Femur (tissue), 1 donor: ENCODE data around the gene SPG7.
"Not testable (repeated sequence)": the region's sequence is repeated elsewhere in the genome, so short reads cannot be mapped to it uniquely, and the experiment has no call there.

Experiments
- DNase-seq: peaks from one replicate; pipeline ENCODE4 v3.0.0-alpha.2; 2017

Gene SPG7

DNA sequence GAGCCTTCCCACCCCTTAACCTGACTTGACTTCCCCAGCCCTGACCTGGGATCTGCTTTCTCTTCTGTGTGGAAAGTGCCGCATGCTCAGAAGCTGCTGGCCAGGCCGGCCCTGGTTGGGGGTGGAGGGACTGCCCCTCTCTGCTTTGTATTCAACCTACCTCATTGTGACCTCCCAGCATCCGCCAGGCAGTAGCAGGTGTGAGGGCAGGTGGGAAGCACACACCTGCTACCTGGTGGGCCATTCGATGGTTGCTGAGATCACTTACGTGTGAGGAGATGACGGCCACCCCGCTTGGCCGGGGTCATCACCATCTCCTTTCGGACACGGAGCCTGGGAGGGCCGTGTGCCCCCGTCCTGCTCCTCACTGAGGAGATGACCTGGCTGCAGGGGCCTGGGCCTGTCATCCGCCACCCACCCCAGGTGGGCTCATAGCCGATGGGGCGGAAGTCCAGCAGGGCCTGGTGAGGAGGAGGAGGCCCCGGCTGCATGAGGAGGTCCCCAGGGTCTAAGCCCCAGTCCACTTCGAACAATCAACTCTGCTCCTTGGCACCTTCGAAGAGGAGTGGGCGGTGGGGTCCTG, 74.5 kb downstream of the SPG7 start:
- no peak for DNase-seq

DNA sequence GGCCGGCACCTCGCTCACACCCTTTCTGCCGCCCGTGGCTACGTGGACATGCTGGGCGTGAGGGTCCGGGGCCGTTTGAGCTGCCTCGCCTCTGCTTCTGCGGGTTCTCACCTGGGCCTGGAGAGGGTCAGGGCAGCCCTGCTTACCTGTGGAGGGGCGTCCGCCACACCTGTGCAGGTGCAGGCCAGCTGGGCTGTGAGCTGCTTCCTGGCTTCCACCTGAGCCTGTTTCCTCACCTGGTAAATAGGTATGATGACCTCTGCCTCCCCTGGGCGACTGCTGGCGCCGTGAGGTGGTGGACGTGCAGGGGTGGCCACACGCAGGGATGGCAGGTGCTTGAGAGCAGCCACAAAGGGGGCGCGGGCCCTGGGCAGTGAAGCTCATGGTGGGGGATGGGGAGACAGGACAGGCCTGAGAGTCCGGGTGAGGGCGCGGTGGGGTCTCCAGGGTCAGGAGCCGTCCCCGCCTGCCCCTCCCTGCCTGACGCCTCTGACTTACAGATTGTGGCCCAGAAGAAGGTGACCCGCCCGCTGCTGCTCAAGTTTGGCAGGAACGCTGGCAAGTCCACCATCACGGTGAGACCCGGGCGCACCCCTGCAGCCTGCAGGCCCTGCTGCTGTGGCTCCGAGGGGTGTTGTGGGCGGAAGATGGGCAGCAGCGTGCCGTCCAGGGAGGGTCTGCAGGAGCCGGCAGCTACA, 75.1 kb downstream of the SPG7 start:
- no peak for DNase-seq

DNA sequence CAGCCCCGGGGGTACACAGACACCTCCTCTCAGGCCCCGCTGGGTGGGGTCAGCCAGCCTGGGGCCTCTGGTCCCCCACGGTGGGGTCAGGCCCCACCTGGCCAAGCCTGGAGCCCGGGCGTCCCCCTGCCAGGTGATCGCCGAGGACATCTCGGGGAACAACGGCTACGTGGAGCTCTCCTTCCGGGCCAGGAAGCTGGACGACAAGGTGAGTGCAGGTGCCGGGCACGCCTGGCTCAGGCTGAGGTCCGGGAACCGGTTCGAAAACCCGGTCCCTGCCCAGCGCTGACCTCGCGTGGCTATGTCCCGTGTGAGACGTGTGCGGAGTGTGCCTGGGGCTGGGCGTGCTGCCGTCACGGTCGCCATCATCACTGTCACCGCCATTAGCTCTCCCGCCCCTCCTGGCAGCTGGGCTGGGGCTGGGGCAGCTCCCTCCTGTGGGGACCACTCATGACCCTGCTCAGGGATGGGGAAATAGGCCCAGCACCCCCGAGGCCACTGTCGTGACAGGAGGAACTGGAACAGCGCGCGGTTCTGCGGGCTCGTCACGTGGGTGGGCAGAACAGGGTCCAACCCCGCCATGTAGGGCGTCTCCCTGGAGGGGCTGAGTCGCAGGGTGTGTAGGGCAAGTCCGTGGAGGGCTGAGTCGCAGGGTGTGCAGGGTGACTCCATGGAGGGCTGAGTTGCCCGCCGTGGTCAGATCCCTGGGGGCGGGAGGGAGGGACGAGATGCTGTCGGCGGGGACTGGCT, 75.9 kb downstream of the SPG7 start:
- no peak for DNase-seq

DNA sequence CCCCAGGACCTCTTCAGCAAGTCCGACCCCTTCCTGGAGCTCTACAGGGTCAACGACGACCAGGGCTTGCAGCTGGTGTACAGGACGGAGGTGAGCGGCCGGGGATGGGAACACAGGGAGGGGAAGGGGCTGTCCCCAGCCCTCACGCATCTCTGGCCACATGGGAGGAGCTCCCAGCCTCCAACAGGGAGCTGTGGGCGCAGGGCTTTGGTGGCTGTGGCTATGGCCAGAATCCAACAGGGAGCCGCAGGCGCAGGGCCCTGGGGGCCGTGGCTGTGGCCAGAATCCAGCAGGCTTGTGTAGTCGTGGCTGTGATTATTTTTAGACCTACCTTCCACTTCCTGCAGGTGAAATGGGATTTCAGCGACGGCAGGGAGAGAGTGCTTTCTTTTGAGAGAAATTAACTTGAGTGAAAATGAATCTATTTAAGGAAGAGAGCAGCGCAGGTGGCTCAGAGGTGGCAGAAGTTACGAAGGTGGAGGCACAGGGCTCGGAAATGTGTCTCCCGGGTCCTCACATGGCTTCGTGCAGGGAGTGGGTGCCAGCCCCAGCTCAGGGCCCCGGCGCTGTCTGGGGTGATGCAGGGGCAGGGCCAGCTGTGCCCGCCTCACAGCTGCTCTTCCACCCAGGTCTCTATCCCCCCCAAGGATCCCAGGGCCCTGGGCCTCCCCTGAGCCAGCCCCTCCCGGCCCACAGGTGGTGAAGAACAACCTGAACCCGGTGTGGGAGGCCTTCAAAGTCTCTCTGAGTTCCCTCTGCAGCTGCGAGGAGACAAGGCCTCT, 76.8 kb downstream of the SPG7 start:
- no peak for DNase-seq

DNA sequence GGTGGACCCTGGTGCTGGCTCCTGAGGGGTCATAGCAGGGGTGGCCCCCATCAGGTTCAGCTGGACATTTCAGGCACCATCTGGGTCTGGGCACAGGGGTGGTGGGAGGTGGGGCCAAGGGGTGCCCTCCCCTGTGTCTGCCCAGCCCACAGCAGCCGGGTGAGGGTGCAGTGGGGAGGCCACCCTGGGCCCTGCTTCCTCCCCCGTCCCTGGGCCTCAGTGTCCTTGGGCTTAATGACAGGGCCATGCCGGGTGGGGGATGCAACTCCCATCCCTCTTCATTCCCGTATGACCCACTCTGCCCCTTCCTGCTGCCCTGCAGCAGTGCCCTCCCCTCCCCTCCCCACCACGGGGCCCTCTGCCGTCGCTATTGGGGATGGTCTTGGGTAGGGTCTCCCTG, 78.0 kb downstream of the SPG7 start:
- DNase-seq: no peak

DNA sequence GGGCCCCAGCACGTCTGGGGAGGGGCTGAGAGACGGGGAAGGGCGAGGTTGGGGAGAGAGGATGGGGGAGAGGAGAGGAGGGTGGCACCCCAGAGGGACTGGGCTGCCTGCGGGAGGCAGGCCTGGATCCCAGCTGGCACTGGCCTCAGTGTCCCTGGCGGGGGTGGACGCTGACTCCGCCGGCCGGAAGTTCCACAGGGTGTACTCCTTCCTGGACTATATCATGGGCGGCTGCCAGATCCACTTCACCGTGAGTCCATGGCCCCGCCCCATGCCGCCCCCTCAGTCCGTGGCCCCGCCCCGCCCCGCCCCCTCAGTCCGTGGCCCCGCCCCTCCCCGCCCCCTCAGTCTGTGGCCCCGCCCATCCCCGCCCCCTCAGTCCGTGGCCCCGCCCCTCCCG, 78.7 kb downstream of the SPG7 start:
- no peak for DNase-seq

DNA sequence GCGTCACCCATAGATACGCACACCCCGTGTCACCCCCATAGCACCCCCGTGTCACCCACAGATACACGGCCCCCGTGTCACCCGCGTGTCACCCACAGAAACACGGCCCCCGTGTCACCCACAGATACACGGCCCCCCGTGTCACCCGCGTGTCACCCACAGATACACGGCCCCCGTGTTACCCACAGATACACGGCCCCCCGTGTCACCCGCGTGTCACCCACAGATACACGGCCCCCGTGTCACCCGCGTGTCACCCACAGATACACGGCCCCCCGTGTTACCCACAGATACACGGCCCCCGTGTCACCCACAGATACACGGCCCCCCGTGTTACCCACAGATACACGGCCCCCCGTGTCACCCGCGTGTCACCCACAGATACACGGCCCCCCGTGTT, 79.5 kb downstream of the SPG7 start:
- DNase-seq: not testable (repeated sequence)

DNA sequence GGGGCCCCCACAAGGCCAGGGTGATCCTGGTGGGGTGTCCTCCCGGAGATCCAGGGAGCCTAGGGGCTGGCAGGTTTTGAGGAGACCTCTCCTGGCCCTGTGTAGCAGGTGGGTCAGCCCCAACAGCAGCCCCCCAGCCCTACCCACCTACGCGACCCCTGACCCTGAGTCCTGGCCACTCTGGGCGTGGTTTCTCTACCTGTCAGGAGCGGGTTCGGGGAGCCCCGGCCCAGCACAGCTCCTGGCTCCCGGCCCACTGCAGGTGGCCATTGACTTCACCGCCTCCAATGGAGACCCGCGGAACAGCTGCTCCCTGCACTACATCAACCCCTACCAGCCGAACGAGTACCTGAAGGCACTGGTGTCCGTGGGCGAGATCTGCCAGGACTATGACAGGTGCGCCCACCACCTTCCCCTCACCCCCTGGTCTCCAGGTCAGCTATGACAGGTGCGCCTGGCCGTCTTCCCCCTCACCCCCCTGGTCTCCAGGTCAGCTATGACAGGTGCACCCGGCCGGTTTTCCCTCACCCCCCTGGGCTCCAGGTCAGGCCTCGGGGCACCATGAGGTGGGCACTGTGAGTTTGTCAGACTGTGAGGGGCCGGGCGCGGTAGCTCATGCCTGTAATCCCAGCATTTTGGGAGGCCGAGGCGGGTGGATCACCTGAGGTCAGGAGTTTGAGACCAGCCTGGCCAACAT, 80.4 kb downstream of the SPG7 start:
- no peak for DNase-seq

DNA sequence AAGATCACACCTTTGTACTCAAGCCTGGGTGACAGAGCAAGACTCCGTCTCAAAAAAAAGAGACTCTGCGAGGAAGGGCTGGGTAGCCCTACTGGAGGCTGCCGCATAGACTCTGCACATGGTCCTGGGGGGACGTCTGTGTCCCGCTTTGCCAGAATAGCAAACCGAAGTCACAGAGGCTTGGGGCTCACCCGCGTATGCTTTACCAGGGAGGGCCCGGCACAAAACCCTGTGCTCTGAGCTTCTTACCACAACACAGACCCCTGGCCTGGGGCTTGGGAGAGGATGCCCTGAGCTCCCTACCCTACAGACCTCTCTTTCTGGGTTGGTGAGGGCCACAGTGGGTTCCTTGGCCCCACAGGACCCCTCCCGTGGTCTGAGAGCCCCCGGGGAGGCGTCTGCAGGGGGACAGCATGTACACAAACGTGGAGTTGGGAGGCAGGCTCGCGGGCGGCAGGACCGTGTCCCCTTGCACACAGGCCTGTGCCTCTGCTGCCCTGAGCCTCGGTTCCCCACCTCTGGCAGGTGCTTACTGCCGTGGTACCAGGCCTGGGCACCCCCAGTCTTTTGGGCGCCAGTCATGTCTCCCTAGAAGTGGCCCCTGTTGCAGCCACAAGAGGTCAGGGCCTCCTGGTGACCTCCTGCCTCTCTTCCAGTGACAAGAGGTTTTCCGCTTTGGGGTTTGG, 81.2 kb downstream of the SPG7 start:
- no peak for DNase-seq

DNA sequence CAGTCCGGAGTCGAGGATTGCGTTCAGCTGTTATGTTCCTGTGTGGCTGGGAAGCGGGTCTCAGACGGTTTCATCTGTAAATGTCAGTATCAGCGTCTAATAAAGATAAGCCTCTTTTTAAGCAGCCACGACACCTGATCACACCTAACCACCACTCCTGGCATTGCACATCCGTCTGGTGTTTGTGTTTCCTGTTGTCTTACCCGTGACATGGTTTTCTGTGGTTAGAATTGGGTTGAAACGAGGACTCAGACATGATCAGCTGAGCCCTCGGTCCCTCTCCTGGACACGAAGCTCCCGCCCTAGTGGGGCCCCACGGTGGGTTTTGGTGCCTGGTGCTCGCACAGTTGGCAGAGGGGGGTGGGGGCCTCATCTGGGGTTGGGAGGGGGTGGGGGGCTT, 85.6 kb downstream of the SPG7 start:
- DNase-seq: no peak

DNA sequence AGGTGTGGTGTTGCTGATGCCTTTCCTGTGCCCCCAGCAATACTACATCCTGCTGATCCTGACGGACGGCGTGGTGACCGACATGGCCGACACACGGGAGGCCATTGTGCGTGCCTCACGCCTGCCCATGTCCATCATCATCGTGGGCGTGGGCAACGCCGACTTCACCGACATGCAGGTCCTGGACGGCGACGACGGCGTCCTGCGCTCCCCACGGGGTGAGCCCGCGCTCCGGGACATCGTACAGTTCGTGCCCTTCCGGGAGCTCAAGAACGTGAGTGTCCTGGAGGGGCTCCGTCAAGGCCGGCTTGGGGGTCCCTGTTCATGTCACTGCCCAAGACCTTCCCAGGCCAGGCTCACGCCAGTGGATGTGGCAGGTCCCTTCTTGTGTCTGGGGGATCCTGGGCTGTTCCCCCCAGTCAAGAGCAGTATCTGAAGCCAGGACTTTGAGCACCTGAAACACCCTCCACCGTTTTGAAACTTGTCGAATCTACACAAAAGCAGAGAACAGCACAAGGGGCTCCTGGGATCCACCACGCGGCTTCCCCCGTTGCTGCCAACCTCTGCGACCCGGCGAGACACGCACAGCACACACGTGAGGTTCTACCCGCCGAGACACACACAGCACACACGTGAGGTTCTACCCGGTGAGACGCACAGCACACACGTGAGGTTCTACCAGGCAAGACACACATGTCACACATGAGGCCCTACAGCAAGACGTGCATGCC, 87.3 kb downstream of the SPG7 start:
- no peak for DNase-seq

DNA sequence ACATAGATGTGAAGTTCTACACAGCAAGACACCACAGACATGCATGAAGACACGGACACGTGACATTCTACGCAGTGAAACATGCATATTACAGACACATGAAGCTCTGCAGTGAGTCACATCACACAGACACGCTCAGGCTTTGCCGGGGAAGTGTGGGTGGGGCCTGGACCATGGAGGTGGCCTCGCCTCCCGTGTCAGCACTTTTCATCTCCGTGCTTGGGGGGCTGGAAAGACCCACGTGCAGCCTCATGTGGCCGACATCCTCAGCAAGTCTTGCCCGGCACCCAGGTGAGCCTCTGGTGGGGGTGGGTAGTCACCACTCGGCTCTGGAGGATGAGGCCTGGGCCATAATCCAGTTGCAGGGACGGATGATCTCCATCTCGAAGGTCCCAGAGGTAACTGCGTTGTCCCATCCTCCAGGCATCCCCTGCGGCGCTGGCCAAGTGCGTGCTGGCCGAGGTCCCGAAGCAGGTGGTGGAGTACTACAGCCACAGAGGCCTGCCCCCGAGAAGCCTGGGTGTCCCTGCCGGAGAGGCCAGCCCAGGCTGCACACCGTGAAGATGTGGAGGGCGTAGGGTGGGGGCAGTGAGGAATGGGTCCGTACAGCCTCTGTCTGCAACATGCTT, 88.0 kb downstream of the SPG7 start:
- DNase-seq: no peak

DNA sequence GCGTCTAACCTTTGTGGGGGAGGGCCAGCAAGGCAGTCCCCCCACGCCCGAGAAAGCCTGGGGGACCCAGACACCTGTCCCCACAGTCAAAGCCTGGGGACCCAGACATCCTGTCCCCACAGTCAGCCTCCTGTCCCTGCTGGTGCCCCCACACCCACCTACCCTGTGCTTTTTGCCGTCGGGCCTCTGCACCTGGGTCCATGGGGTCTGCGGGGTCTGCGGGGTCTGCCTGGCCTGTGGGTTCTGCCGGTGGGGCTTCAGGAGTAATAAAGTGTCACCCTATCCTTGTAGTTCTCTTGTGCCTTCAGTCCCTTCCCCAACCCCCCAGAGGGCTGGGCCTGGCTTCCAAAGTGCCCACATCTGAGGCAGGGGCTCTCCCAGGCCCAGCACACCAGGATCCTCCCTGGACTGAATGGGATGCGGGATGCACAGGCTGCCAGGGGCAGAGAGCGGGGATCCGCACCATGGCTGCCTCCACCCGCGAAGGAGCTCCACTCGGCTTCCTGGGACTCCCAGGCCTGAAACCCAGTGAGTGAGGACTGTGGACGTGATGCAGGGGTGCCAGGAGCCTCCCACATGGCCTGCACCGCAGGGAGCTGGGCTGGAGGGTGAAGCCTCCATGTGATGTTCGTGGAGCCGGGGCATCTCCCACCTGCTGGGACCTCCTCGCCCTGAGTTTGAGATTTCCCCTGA, 88.9 kb downstream of the SPG7 start:
- no peak for DNase-seq

DNA sequence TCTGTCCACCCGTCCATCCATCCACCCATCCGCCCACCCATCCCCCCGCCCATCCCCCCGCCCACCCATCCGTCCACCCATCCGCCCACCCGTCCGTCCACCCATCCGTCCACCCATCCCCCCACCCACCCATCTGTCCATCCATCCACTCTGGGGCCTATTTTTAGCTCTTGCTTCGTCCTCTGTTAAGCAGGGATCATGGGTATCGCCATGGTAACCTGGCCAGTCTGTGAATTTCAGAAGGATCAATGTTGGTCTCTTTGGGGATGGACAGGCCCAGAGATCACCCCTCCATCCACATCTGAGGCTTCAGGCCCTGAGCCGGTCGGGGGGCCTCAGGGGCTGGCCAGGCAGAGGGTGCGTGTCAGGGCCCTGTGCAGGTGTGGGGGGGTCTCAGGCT, 90.0 kb downstream of the SPG7 start:
- no peak for DNase-seq

DNA sequence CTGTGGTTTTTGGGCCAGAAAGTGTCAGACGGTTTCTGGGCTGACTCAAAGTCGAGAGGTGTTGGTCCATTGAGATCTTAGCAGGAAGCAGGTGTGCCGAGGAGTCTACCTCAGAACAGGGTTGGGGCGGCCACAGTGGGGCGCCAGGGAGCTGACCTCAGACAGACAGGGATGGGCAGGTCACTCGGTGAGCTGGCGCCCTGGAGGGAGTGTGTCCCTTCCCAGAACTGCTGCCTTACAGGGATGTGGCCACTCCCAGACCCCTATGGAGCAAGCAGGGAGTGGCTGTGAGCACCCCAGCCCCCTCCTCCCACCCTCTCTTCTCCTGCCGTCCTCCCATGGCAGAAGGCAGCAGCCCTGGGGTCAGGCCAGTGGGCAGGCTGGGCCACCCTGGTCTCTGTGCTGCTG, 91.3 kb downstream of the SPG7 start:
- no peak for DNase-seq

DNA sequence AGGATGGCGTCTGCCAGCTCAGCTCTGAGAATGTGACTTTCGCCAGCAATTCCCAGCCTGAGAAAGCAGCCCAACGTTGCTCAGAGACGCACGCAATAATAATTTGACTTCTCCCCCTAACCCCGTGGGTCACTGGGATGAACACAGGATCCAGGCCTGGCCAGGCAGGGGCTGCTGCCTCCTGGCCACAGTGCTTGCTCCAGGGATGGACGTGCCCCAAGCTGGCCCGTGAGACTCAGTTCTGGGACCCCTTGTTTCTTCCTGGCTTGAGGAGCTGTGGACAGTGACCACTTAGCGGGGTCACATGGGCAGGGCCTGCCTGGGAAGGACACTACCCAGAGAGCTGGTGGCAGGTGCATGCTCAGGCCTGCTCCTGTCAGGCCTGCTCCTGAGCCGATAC, 91.7 kb downstream of the SPG7 start:
- DNase-seq: no peak

DNA sequence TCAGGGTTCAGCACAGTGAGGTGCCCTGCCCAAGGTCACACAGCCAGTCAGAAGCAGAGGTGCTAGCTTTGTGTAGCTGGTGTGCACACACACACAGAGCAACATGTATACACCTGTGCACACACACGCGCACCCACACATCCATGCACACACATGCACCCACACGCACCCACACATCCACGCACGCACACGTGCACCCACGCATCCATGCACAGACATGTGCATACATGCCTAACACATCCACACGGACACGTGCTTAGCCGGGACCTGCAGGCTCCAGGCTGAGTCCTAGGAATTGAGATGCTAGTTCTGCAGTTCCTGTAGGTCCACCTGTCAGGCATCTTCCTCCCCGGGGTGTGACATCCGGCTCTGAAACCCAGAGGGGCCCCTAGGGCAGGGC, 92.2 kb downstream of the SPG7 start:
- DNase-seq: no peak

DNA sequence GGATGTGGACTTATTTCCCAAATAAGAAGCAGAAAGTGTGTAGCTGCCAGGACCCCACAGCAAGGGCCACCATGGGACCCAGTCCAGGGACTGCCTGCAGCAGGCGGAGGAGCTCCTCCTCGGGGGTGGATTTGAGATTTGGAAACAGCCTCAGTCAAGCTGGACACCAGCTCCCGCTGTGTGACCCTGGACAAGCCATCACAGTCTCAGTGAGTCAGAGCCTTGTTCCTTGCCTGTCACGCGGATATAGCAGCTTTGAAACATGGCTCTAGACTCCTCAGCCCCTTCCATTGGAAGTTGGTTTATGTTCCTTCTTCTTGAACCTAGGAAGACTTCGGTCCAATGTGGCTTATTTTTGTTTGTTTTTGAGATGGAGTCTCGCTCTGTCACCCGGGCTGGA, 92.8 kb downstream of the SPG7 start:
- no peak for DNase-seq

DNA sequence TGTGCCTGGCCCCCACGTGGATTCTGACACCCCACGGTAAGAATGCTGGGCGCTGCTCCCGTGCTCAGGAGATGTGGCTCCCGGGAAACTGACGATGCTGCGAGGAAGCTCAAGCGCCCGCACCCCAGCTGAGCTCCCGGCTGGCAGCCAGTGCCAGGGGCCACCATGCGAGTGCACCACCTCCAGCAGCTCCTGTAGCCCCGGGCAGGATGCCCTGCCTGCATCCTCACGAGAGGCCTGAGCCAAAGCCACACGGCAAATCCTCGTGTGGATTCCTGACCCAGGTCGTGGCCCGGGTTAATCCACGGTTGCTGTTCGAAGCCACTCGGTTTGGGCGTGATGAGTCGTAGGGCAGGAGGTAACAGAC, 93.7 kb downstream of the SPG7 start:
- DNase-seq: no peak

DNA sequence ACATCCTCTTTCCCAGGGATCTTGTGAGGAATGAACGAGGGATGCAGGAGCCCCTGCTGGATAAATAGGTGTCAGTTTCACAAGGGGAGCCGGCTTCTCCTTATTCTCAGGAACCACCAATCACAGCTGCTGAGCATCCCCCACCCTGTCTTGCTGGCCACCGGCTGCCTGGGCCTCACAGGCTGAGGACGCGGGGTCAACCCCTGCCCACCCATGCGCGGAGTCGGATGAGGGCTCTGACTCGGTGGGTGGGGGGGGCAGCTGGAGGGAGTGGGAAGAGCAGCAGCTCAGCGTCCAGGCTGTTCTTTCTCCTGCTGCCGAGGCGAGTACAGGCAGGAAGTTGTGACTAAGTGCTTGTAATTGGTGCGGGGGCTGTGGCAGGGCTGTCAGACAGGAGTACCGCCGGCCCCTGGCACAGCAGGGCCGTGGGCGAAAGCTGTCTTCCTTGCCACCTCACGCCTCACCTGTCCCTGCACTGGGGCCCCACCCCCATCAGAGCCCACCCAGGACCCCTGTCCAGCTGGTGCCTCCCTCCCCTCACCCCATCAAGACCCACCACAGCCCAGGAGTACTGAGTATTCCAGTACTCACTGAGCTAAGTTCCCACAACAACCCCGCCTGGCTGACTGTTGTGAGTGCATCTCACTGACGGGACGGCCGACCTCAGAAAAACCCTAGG, 94.2 kb downstream of the SPG7 start:
- DNase-seq: peak; percentile 67
